PFSK-1 (cell line): ENCODE results near the gene ELP2.

Experiments
- POLR2AphosphoS5 ChIP-seq: IDR thresholded peaks from 2 replicates; pipeline ENCODE4 v1.6.1; 2012; ENCODE audit warnings: low read depth, mild to moderate bottlenecking, control low read depth, low read length, moderate library complexity
- SIN3A ChIP-seq: IDR thresholded peaks from 2 replicates; pipeline ENCODE4 v1.6.1; 2012; ENCODE audit warnings: mild to moderate bottlenecking, low read length, moderate library complexity, borderline replicate concordance; ENCODE audit not compliant: insufficient read depth
- TF ChIP-seq, protein P1 (sequence below), 2 experiments: IDR thresholded peaks; 2 replicates each; pipeline versions ENCODE4 v1.6.1 to v1.8.0; 2011 to 2012; ENCODE audit warnings: low read depth in 2 of 2, low read length in 2 of 2, control low read depth in 1 of 2, inconsistent platforms in 1 of 2, mild to moderate bottlenecking in 1 of 2, moderate library complexity in 1 of 2; ENCODE audit not compliant: insufficient read depth in 1 of 2

- no peak for TF ChIP-seq SIN3A
- TF ChIP-seq, protein P1, sequence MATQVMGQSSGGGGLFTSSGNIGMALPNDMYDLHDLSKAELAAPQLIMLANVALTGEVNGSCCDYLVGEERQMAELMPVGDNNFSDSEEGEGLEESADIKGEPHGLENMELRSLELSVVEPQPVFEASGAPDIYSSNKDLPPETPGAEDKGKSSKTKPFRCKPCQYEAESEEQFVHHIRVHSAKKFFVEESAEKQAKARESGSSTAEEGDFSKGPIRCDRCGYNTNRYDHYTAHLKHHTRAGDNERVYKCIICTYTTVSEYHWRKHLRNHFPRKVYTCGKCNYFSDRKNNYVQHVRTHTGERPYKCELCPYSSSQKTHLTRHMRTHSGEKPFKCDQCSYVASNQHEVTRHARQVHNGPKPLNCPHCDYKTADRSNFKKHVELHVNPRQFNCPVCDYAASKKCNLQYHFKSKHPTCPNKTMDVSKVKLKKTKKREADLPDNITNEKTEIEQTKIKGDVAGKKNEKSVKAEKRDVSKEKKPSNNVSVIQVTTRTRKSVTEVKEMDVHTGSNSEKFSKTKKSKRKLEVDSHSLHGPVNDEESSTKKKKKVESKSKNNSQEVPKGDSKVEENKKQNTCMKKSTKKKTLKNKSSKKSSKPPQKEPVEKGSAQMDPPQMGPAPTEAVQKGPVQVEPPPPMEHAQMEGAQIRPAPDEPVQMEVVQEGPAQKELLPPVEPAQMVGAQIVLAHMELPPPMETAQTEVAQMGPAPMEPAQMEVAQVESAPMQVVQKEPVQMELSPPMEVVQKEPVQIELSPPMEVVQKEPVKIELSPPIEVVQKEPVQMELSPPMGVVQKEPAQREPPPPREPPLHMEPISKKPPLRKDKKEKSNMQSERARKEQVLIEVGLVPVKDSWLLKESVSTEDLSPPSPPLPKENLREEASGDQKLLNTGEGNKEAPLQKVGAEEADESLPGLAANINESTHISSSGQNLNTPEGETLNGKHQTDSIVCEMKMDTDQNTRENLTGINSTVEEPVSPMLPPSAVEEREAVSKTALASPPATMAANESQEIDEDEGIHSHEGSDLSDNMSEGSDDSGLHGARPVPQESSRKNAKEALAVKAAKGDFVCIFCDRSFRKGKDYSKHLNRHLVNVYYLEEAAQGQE (IDR thresholded peaks at IDR 0.05; ENCODE audit: insufficient read depth in 1 of 2, low read depth in 2 of 2, low read length in 2 of 2), result no peak
- TF ChIP-seq POLR2AphosphoS5, result no peak
These were observed 82.8 kb downstream of the ELP2 start for GRCh38 chr18:36212301-36213171.
